ENCODE data around the gene FOXL2NB. TPM values are rescaled to one million over a fixed set of nuclear protein-coding genes. Genes with fewer than 3 reads are reported as not detected.

Gene FOXL2NB
- total and polyA plus RNA-seq, 2 of the 13 experiments (the other 11 are each of a cell fraction or from before 2014, with no cell fraction given): not detected

DNA sequence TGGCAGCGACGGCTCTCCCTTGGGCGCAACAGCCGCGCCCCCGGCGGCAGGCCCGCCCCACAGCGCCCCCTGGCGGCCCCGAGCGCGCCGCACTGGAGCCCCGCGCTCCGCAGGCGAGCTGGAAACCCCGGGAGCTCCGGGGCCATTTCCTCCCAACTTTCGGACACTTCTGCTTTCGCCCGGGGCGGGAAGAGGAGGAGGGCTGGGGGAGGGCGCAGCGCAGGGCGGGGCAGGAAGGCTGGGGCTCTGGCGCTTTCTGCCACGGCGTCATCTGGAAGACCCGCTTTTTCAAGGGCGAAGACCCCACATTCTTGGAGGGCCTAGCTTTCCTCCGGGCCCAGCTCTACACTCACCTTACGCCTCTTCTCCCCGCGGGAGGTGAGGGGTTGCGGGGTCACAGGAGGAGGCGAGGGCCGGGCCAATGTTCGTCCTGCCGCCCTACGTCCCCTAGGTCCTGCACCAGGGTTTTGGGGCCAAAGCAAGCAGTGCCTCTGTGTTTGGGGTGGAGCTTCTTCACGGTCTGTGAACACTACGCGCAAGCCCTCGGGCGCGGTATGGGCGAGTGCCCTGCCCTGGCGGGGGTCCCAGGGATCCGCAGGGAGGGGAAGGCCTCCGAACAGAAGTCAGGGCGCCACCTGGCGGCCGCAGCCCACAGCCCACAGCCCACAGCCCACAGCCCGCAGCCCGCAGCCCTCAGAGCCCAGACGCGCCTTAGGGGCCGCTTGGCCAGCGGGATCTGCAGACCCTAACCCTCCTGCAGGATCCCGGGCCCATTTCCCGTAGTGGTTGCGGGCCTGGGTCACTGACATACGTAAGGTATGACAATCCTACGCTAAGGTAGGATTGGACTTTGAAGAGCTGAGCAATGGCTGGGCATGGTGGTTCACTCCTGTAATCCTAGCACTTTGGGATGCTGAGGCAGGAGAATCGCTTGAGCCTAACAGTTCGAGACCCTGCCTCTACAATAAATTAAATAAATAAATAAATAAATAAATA is 31.2 kb upstream of the FOXL2NB start (continued):
- TF ChIP-seq ZMYM2 (CRISPR knock-in tag; IDR thresholded peaks at IDR 0.05) (no peak), CHCHD3 (CRISPR knock-in tag; IDR thresholded peaks at IDR 0.05) (no peak), NFE2L2 (IDR thresholded peaks at IDR 0.05; ENCODE audit: low read length) (no peak), KDM6A (CRISPR knock-in tag; IDR thresholded peaks at IDR 0.05; ENCODE audit: low read depth) (no peak), ZNF766 (CRISPR knock-in tag; IDR thresholded peaks at IDR 0.05; ENCODE audit: borderline replicate concordance) (no peak), HOXA5 (CRISPR knock-in tag; IDR thresholded peaks at IDR 0.05) (peak; percentile 35; the same call in 1 of the 2 replicates), HNF4A (CRISPR knock-in tag; IDR thresholded peaks at IDR 0.05) (no peak), ZNF180 (CRISPR knock-in tag; IDR thresholded peaks at IDR 0.05; ENCODE audit: borderline replicate concordance, low read depth) (no peak), NCOA1 (CRISPR knock-in tag; IDR thresholded peaks at IDR 0.05) (peak; percentile 56; the same call in 1 of the 2 replicates), BRD4 (CRISPR knock-in tag; IDR thresholded peaks at IDR 0.05) (peak; percentile 85; the same call in 1 of the 2 replicates), SMARCC2 (IDR thresholded peaks at IDR 0.05) (no peak), POLR2AphosphoS5 (IDR thresholded peaks at IDR 0.05; ENCODE audit: low read depth, low read length) (peak; percentile 58), ZNF570 (CRISPR knock-in tag; IDR thresholded peaks at IDR 0.05; ENCODE audit: borderline replicate concordance) (no peak), ZIK1 (CRISPR knock-in tag; IDR thresholded peaks at IDR 0.05; ENCODE audit: borderline replicate concordance, low read depth) (no peak), PTBP1 (IDR thresholded peaks at IDR 0.05; ENCODE audit: low read depth, low read length, poor library complexity, severe bottlenecking) (peak; percentile 53), ZNF138 (CRISPR knock-in tag; IDR thresholded peaks at IDR 0.05; ENCODE audit: low read depth) (no peak), KLF6 (CRISPR knock-in tag; IDR thresholded peaks at IDR 0.05) (no peak), MTA3 (CRISPR knock-in tag; IDR thresholded peaks at IDR 0.05) (no peak)
- TF ChIP-seq, protein P1, sequence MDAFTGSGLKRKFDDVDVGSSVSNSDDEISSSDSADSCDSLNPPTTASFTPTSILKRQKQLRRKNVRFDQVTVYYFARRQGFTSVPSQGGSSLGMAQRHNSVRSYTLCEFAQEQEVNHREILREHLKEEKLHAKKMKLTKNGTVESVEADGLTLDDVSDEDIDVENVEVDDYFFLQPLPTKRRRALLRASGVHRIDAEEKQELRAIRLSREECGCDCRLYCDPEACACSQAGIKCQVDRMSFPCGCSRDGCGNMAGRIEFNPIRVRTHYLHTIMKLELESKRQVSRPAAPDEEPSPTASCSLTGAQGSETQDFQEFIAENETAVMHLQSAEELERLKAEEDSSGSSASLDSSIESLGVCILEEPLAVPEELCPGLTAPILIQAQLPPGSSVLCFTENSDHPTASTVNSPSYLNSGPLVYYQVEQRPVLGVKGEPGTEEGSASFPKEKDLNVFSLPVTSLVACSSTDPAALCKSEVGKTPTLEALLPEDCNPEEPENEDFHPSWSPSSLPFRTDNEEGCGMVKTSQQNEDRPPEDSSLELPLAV (CRISPR knock-in tag; conservative IDR thresholded peaks at IDR 0.05; ENCODE audit: low read depth): no peak
- TF ChIP-seq, protein P2, sequence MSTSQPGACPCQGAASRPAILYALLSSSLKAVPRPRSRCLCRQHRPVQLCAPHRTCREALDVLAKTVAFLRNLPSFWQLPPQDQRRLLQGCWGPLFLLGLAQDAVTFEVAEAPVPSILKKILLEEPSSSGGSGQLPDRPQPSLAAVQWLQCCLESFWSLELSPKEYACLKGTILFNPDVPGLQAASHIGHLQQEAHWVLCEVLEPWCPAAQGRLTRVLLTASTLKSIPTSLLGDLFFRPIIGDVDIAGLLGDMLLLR (CRISPR knock-in tag; IDR thresholded peaks at IDR 0.05): no peak
- TF ChIP-seq, protein P3, sequence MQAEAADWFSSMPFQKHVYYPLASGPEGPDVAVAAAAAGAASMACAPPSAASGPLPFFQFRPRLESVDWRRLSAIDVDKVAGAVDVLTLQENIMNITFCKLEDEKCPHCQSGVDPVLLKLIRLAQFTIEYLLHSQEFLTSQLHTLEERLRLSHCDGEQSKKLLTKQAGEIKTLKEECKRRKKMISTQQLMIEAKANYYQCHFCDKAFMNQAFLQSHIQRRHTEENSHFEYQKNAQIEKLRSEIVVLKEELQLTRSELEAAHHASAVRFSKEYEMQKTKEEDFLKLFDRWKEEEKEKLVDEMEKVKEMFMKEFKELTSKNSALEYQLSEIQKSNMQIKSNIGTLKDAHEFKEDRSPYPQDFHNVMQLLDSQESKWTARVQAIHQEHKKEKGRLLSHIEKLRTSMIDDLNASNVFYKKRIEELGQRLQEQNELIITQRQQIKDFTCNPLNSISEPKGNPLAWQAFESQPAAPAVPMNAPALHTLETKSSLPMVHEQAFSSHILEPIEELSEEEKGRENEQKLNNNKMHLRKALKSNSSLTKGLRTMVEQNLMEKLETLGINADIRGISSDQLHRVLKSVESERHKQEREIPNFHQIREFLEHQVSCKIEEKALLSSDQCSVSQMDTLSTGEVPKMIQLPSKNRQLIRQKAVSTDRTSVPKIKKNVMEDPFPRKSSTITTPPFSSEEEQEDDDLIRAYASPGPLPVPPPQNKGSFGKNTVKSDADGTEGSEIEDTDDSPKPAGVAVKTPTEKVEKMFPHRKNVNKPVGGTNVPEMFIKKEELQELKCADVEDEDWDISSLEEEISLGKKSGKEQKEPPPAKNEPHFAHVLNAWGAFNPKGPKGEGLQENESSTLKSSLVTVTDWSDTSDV (CRISPR knock-in tag; IDR thresholded peaks at IDR 0.05): 0 out of 2 replicates have a peak, but pooled peaks have one; percentile 78
- TF ChIP-seq, protein P4, sequence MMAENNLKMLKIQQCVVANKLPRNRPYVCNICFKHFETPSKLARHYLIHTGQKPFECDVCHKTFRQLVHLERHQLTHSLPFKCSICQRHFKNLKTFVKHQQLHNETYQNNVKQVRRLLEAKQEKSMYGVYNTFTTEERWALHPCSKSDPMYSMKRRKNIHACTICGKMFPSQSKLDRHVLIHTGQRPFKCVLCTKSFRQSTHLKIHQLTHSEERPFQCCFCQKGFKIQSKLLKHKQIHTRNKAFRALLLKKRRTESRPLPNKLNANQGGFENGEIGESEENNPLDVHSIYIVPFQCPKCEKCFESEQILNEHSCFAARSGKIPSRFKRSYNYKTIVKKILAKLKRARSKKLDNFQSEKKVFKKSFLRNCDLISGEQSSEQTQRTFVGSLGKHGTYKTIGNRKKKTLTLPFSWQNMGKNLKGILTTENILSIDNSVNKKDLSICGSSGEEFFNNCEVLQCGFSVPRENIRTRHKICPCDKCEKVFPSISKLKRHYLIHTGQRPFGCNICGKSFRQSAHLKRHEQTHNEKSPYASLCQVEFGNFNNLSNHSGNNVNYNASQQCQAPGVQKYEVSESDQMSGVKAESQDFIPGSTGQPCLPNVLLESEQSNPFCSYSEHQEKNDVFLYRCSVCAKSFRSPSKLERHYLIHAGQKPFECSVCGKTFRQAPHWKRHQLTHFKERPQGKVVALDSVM (CRISPR knock-in tag; IDR thresholded peaks at IDR 0.05): no peak
- TF ChIP-seq, protein P5, sequence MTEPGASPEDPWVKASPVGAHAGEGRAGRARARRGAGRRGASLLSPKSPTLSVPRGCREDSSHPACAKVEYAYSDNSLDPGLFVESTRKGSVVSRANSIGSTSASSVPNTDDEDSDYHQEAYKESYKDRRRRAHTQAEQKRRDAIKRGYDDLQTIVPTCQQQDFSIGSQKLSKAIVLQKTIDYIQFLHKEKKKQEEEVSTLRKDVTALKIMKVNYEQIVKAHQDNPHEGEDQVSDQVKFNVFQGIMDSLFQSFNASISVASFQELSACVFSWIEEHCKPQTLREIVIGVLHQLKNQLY (CRISPR knock-in tag; IDR thresholded peaks at IDR 0.05): no peak

Measured in HepG2 (cell line).